Measurements from ENCODE around the gene CASP7.
A peak's percentile ranks its signal among the peaks of the same experiment; 100 is the strongest.

CASP7 gene

GRCh38 chr10:113716109-113716910 is 36.6 kb downstream of the CASP7 start:
- peaks cover 33% of the 10 kb centered on the region for H3K4me1 Mint-ChIP-seq
- H3K9me3 Mint-ChIP-seq = peaks cover 11% of the 10 kb centered on the region
- DNase-seq = no peak
- no peak overlapping the region for H3K27ac Mint-ChIP-seq
- no peak overlapping the region for H3K4me3 Mint-ChIP-seq
- H3K27me3 Mint-ChIP-seq (ENCODE audit: low read depth, poor library complexity) = no peaks in the 10 kb centered on the region
- TF ChIP-seq CTCF (IDR thresholded peaks at IDR 0.05) = no peak
- peaks cover 41% of the 10 kb centered on the region for H3K36me3 Mint-ChIP-seq (ENCODE audit: low read depth)

GRCh38 chr10:113718969-113719822 is 39.5 kb downstream of the CASP7 start:
- peaks cover 47% of the 10 kb centered on the region for H3K36me3 Mint-ChIP-seq (ENCODE audit: low read depth)

GRCh38 chr10:113720386-113720785 is 40.7 kb downstream of the CASP7 start:
- no peaks in the 10 kb centered on the region for H3K27me3 Mint-ChIP-seq (ENCODE audit: low read depth, poor library complexity)
- no peak overlapping the region for H3K4me3 Mint-ChIP-seq
- peaks cover 11% of the 10 kb centered on the region for H3K9me3 Mint-ChIP-seq
- peaks cover 18% of the 10 kb centered on the region for H3K4me1 Mint-ChIP-seq
- TF ChIP-seq CTCF (IDR thresholded peaks at IDR 0.05) = no peak
- no peak for DNase-seq
- H3K36me3 Mint-ChIP-seq (ENCODE audit: low read depth) = peaks cover 47% of the 10 kb centered on the region
- peak overlapping the region; percentile 81 for H3K27ac Mint-ChIP-seq

More at GRCh38 chr10:113718969-113719822, 39.5 kb downstream of the CASP7 start:
- no peak for TF ChIP-seq CTCF (IDR thresholded peaks at IDR 0.05)
- H3K4me1 Mint-ChIP-seq = peaks cover 18% of the 10 kb centered on the region
- no peak overlapping the region for H3K27ac Mint-ChIP-seq
- H3K27me3 Mint-ChIP-seq (ENCODE audit: low read depth, poor library complexity) = no peaks in the 10 kb centered on the region
- DNase-seq = no peak
- peaks cover 11% of the 10 kb centered on the region for H3K9me3 Mint-ChIP-seq
- no peak overlapping the region for H3K4me3 Mint-ChIP-seq

GRCh38 chr10:113732160-113732881 is 52.6 kb downstream of the CASP7 start:
- no peak for TF ChIP-seq CTCF (IDR thresholded peaks at IDR 0.05)
- DNase-seq = no peak
- Mint-ChIP-seq H3K27ac (no peak overlapping the region), H3K4me3 (no peak overlapping the region), H3K36me3 (ENCODE audit: low read depth) (peaks cover 29% of the 10 kb centered on the region), H3K27me3 (ENCODE audit: low read depth, poor library complexity) (no peaks in the 10 kb centered on the region), H3K4me1 (peaks cover 8% of the 10 kb centered on the region), H3K9me3 (peaks cover 5% of the 10 kb centered on the region)

GRCh38 chr10:113732966-113733365 is 53.3 kb downstream of the CASP7 start:
- no peak for TF ChIP-seq CTCF (IDR thresholded peaks at IDR 0.05)
- Mint-ChIP-seq H3K4me1 (peaks cover 8% of the 10 kb centered on the region), H3K9me3 (peaks cover 5% of the 10 kb centered on the region), H3K36me3 (ENCODE audit: low read depth) (peaks cover 26% of the 10 kb centered on the region), H3K4me3 (no peak overlapping the region), H3K27ac (no peak overlapping the region), H3K27me3 (ENCODE audit: low read depth, poor library complexity) (no peaks in the 10 kb centered on the region)
- no peak for DNase-seq
